ENCODE data around the gene LRRC45. TPM values are rescaled to one million over a fixed set of nuclear protein-coding genes. Genes with fewer than 3 reads are reported as not detected.

Gene LRRC45
- total and polyA plus RNA-seq, 9 of the 15 experiments (the other 6 are each of a cell fraction or from before 2014, with no cell fraction given), result 3.5 to 21.5 (median 11.2) TPM; not detected in 2

GRCh38 chr17:82043507-82043906 lies 20.4 kb downstream of the LRRC45 start (continued):
- TF ChIP-seq, protein P1, sequence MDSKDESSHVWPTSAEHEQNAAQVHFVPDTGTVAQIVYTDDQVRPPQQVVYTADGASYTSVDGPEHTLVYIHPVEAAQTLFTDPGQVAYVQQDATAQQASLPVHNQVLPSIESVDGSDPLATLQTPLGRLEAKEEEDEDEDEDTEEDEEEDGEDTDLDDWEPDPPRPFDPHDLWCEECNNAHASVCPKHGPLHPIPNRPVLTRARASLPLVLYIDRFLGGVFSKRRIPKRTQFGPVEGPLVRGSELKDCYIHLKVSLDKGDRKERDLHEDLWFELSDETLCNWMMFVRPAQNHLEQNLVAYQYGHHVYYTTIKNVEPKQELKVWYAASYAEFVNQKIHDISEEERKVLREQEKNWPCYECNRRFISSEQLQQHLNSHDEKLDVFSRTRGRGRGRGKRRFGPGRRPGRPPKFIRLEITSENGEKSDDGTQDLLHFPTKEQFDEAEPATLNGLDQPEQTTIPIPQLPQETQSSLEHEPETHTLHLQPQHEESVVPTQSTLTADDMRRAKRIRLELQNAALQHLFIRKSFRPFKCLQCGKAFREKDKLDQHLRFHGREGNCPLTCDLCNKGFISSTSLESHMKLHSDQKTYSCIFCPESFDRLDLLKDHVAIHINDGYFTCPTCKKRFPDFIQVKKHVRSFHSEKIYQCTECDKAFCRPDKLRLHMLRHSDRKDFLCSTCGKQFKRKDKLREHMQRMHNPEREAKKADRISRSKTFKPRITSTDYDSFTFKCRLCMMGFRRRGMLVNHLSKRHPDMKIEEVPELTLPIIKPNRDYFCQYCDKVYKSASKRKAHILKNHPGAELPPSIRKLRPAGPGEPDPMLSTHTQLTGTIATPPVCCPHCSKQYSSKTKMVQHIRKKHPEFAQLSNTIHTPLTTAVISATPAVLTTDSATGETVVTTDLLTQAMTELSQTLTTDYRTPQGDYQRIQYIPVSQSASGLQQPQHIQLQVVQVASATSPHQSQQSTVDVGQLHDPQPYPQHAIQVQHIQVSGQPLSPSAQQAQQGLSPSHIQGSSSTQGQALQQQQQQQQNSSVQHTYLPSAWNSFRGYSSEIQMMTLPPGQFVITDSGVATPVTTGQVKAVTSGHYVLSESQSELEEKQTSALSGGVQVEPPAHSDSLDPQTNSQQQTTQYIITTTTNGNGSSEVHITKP (IDR thresholded peaks at IDR 0.05; ENCODE audit: partially characterized antibody), result peak; percentile 37
- TF ChIP-seq LEF1 (IDR thresholded peaks at IDR 0.05), result no peak

- Histone ChIP-seq H3K9me3 (replicated peaks; ENCODE audit: control insufficient read depth, insufficient read depth, low read depth, low read length) (no peaks in the 10 kb centered on the region), H3K4me2 (ENCODE audit: insufficient read depth, low read length) (no peak overlapping the region), H3K4me1 (replicated peaks in 1 of 2; ENCODE audit: control insufficient read depth in 2 of 2, insufficient read depth in 2 of 2, low read length in 2 of 2) (peaks cover 5 to 62% of the 10 kb centered on the region in 2 experiments; a peak in 3 of 5 replicates), H4K20me1 (replicated peaks; ENCODE audit: control insufficient read depth, insufficient read depth, low read length) (no peaks in the 10 kb centered on the region), H2AFZ (ENCODE audit: low read depth, low read length) (no peak overlapping the region), H3K4me3 (no peak overlapping the region), H3K9me1 (ENCODE audit: control insufficient read depth, insufficient read depth, low read length) (peaks cover 2% of the 10 kb centered on the region), H3K79me2 (ENCODE audit: control insufficient read depth, insufficient read depth, low read length) (peaks cover 8% of the 10 kb centered on the region; the same call in 2 of the 3 replicates), H3K36me3 (ENCODE audit: control insufficient read depth, insufficient read depth, low read length) (peaks cover 36% of the 10 kb centered on the region; the same call in 2 of the 3 replicates), H3K27me3 (ENCODE audit: control insufficient read depth in 2 of 2, insufficient read depth in 2 of 2, low read length in 2 of 2) (no peaks in the 10 kb centered on the region), H3K9ac (ENCODE audit: insufficient read depth in 1 of 2, low read depth in 2 of 2, low read length in 2 of 2) (peak overlapping the region in 1 of 2 experiments; percentile 61; a peak in 1 of 4 replicates), H3K27ac (ENCODE audit: extremely low read depth, low read depth, low read length) (no peak overlapping the region)
- WGBS (ENCODE audit: insufficient coverage, low coverage, missing lambda C conversion rate), result 61% methylated on average over 14 of the region's 14 CpGs
- TF ChIP-seq USF1 (CRISPR knock-in tag; IDR thresholded peaks at IDR 0.05), result peak; percentile 34; the same call in 1 of the 2 replicates
- TF ChIP-seq, protein P2, sequence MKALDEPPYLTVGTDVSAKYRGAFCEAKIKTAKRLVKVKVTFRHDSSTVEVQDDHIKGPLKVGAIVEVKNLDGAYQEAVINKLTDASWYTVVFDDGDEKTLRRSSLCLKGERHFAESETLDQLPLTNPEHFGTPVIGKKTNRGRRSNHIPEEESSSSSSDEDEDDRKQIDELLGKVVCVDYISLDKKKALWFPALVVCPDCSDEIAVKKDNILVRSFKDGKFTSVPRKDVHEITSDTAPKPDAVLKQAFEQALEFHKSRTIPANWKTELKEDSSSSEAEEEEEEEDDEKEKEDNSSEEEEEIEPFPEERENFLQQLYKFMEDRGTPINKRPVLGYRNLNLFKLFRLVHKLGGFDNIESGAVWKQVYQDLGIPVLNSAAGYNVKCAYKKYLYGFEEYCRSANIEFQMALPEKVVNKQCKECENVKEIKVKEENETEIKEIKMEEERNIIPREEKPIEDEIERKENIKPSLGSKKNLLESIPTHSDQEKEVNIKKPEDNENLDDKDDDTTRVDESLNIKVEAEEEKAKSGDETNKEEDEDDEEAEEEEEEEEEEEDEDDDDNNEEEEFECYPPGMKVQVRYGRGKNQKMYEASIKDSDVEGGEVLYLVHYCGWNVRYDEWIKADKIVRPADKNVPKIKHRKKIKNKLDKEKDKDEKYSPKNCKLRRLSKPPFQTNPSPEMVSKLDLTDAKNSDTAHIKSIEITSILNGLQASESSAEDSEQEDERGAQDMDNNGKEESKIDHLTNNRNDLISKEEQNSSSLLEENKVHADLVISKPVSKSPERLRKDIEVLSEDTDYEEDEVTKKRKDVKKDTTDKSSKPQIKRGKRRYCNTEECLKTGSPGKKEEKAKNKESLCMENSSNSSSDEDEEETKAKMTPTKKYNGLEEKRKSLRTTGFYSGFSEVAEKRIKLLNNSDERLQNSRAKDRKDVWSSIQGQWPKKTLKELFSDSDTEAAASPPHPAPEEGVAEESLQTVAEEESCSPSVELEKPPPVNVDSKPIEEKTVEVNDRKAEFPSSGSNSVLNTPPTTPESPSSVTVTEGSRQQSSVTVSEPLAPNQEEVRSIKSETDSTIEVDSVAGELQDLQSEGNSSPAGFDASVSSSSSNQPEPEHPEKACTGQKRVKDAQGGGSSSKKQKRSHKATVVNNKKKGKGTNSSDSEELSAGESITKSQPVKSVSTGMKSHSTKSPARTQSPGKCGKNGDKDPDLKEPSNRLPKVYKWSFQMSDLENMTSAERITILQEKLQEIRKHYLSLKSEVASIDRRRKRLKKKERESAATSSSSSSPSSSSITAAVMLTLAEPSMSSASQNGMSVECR (CRISPR knock-in tag; IDR thresholded peaks at IDR 0.05), result no peak
- peak; percentile 27; the same call in 1 of the 2 replicates for TF ChIP-seq POLR2G (IDR thresholded peaks at IDR 0.05; ENCODE audit: low read depth, low read length)
- intact Hi-C loops (cut with micrococcal nuclease) (no loop called here), in situ Hi-C loops (cut with MboI) (no loop called here)
- no TSS peak for BruUV-seq (replicated peaks)
- no peak; the same call in 2 of the 3 replicates for ATAC-seq
- no peak for DNase-seq (ENCODE audit: extremely low read depth in 1 of 4, low spot score in 3 of 4)
- FAIRE-seq, result peak; percentile 29
- POLR2A ChIA-PET, result no interaction called here
- CTCF ChIA-PET (ENCODE audit: low intra/inter-chr PET ratio), result no interaction called here
Measured at GRCh38 chr17:82045936-82046484, 22.9 kb downstream of the LRRC45 start.
